Measurements from ENCODE around the gene BOLA1. TPM values are rescaled to one million over a fixed set of nuclear protein-coding genes. Genes with fewer than 3 reads are reported as not detected.

The BOLA1 gene
- total RNA-seq, 1 donor from 2014 or later, result 19.4 TPM

DNA sequence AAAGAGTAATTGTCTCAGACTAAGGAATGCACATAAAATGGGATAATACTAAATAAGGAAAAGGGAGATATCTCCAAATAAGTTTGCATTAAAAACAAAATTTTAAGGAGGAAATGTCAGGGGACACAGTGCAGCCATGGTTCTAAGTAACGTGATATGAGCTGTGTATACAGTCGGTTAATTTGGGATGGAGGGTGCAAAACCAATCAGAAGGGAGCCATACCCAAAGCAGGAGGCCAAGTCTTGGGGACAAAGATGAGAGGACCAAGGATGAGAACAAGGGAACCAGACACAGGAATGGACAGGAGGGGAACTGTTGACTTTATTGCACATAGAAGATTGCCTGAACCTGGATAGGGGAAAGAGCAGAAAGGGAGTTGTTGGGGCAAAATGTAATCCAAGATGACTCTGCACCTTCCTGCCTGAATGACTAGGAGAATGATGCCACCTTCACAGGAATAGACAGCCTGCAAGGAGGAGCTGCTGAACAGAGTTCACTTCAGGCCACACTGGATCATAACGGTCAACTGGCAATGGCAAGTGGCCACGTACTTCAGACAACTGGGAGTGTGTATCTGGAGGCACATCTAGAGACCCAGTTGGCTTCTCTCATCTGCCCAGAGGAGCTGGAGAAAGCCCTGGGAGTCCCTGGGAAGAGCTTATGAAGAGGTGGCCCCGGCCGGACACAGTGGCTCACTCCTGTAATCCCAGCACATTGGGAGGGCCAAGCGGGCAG, 22.0 kb upstream of the BOLA1 start:
- no peaks in the 10 kb centered on the region for H3K4me1 ChIP-seq
- TF ChIP-seq, protein P1, sequence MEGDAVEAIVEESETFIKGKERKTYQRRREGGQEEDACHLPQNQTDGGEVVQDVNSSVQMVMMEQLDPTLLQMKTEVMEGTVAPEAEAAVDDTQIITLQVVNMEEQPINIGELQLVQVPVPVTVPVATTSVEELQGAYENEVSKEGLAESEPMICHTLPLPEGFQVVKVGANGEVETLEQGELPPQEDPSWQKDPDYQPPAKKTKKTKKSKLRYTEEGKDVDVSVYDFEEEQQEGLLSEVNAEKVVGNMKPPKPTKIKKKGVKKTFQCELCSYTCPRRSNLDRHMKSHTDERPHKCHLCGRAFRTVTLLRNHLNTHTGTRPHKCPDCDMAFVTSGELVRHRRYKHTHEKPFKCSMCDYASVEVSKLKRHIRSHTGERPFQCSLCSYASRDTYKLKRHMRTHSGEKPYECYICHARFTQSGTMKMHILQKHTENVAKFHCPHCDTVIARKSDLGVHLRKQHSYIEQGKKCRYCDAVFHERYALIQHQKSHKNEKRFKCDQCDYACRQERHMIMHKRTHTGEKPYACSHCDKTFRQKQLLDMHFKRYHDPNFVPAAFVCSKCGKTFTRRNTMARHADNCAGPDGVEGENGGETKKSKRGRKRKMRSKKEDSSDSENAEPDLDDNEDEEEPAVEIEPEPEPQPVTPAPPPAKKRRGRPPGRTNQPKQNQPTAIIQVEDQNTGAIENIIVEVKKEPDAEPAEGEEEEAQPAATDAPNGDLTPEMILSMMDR (IDR thresholded peaks at IDR 0.05; ENCODE audit: borderline replicate concordance), result no peak

DNA sequence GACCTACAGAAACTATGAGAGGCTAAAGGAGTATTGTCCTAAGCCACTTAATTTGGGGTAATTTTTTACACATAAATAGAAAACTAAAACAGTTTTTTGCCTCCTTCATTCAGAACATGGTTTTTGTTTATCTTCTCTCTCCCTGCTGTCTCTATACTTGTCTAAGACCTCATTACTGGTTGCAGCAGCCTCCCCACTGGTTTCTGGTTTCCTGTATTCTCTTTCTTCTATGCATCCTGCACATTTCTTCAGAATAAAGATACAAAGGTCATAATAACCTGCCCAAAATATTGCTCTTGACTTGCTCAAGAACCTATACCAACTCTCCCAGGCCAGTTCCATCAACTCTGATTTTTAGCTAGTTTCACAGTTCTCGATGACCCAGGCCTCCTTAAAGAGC, 19.8 kb upstream of the BOLA1 start:
- peaks cover 14% of the 10 kb centered on the region for H3K4me1 ChIP-seq
- no peak for DNase-seq
- no peaks in the 10 kb centered on the region for H3K27me3 ChIP-seq (ENCODE audit: low read depth)
- TF ChIP-seq, protein P1 (IDR thresholded peaks at IDR 0.05; ENCODE audit: borderline replicate concordance), result no peak
- no peaks in the 10 kb centered on the region for H3K9me3 ChIP-seq (replicated peaks)
- H3K36me3 ChIP-seq, result no peaks in the 10 kb centered on the region
- H3K4me3 ChIP-seq, result no peak overlapping the region
- H3K27ac ChIP-seq (replicated peaks), result no peak overlapping the region
- intact Hi-C loops (cut with micrococcal nuclease), result no loop called here

More for the DNA sequence above, 22.0 kb upstream of the BOLA1 start:
- Histone ChIP-seq H3K9me3 (replicated peaks) (no peaks in the 10 kb centered on the region), H3K4me3 (no peak overlapping the region), H3K36me3 (no peaks in the 10 kb centered on the region), H3K27me3 (ENCODE audit: low read depth) (no peaks in the 10 kb centered on the region), H3K27ac (replicated peaks) (no peak overlapping the region)
- intact Hi-C loops (cut with micrococcal nuclease), result no loop called here
- DNase-seq, result no peak

DNA sequence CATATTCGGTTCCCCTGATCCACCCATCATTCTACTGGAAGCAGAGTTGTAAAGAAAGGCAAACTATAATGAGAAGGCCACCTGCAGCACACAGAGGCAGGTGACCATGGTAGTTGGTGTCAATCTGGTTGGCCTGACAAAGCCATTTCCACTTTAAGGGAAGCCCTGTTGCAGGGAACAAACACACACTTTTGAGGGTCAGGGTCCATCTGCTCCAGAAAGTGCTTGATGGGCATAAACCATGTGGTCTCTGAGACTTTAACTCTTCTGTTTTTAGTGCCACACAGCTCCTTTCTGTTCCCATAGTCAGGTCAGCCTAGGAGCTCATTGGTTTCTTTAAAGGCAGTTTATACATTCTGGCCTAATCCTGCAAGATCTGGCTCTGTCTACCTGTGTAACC, 17.5 kb upstream of the BOLA1 start:
- Histone ChIP-seq H3K9me3 (replicated peaks) (no peaks in the 10 kb centered on the region), H3K27me3 (ENCODE audit: low read depth) (no peaks in the 10 kb centered on the region), H3K4me3 (no peak overlapping the region), H3K36me3 (no peaks in the 10 kb centered on the region), H3K4me1 (peaks cover 33% of the 10 kb centered on the region), H3K27ac (replicated peaks) (no peak overlapping the region)
- no peak for DNase-seq
- TF ChIP-seq, protein P1 (IDR thresholded peaks at IDR 0.05; ENCODE audit: borderline replicate concordance), result no peak
- intact Hi-C loops (cut with micrococcal nuclease), result no loop called here

DNA sequence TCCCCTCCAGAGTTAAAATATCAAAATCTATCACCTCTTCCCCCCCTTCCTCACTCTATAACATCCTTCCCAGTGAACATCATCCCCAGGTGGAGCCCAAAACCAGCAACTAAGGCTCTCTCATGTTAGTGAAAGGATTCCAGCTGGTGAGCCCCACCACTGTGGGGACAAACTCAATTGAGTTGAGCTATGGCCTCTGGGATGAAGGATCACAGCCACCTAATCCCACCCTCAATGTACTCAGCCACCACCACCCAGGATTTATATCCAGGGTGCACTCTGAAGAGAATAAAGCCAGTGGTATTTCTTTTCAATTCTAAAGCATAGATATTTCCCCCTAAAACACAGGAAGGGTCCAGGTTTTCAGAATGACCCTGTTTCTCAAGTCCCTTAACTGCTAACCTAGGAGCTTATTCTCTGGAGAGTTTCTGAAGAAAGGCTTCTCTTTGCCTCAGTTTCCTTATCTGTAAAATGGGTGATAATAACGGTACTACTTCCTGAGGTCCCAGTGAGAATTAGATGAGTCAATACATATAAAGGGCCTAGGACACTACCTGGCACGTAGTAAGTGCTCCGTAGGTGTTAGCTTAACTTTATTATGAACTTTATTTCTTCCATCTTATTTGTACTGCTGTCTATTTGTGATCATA, 15.6 kb upstream of the BOLA1 start:
- no peaks in the 10 kb centered on the region for H3K27me3 ChIP-seq (ENCODE audit: low read depth)
- peaks cover 45% of the 10 kb centered on the region for H3K4me1 ChIP-seq
- H3K9me3 ChIP-seq (replicated peaks), result no peaks in the 10 kb centered on the region
- intact Hi-C loops (cut with micrococcal nuclease), result no loop called here
- H3K36me3 ChIP-seq, result no peaks in the 10 kb centered on the region
- H3K4me3 ChIP-seq, result peak overlapping the region; percentile 77
- TF ChIP-seq, protein P1 (IDR thresholded peaks at IDR 0.05; ENCODE audit: borderline replicate concordance), result no peak
- DNase-seq, result no peak
- H3K27ac ChIP-seq (replicated peaks), result no peak overlapping the region

DNA sequence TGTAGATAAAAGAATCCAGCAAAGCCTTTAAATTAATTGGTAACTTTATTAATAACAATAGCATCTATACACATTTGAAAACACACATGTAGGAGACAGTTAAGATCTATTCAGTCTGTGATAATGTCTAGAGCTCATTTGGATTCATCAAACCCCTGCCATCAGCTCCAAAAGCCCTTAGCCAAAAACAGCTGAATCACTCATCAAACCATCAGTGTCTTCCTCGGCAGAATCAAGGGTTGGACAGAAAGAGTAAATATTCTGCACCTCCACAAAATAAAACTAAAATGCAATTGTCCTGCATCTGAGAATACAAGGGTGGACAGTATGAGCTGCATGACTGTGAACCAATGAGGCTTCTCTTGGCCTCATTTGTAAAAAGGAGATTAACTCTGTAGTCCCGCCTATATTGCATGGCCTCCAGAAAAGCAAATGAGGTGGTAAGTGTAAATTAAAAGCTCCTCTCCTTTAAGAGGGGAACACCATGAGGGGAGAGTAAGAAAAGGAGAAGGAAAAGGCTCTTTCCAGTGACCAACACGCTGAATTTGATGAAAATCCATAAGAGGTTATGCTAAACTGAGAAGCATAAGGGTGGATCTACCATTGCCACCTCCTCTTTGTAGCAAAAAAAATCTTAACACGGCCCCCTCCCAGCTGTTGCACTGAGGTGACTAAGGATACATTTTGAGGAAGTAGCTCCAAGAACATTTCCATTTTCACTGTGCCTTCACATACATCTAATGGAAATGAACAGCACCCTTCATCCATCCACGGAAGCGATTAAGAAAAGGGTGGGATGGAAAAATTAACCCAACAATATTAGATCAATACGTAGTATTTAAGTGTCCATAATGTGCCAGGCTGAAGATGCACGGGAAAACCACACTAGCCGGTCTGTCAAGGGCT, 14.7 kb upstream of the BOLA1 start:
- no peak for DNase-seq
- Histone ChIP-seq H3K36me3 (no peaks in the 10 kb centered on the region), H3K27me3 (ENCODE audit: low read depth) (no peaks in the 10 kb centered on the region), H3K27ac (replicated peaks) (peak overlapping the region; percentile 98), H3K4me3 (peak overlapping the region; percentile 77), H3K4me1 (peaks cover 51% of the 10 kb centered on the region), H3K9me3 (replicated peaks) (no peaks in the 10 kb centered on the region)
- TF ChIP-seq, protein P1 (IDR thresholded peaks at IDR 0.05; ENCODE audit: borderline replicate concordance), result no peak
- intact Hi-C loops (cut with micrococcal nuclease), result no loop called here

All from left ventricle myocardium inferior (tissue), 1 donor.